GM12878 (cell line): ENCODE data around the gene SLAMF8. TPM values are rescaled to one million over a fixed set of nuclear protein-coding genes. Genes with fewer than 3 reads are reported as not detected.

ENCODE experiments used
- BRCA1 ChIP-seq: IDR thresholded peaks from 2 replicates; pipeline ENCODE4 v1.6.1; 2011; ENCODE audit warnings: low read depth, low read length, improper control_type of control experiment
- CREM ChIP-seq: IDR thresholded peaks from 2 replicates; pipeline ENCODE4 v1.6.1; 2014; ENCODE audit warnings: antibody characterized with exemption, low read depth
- HDAC2 ChIP-seq: fragments of 200-600 bp; sonication (generic); IDR thresholded peaks from 2 replicates; pipeline ENCODE4 v1.6.1; 2017
- IRF4 ChIP-seq: IDR thresholded peaks from 2 replicates; pipeline ENCODE4 v1.6.1; 2011; ENCODE audit warnings: low read depth, low read length
- MTA3 ChIP-seq: IDR thresholded peaks from 2 replicates; pipeline ENCODE4 v1.6.1; 2012; ENCODE audit warnings: low read length, inconsistent platforms, borderline replicate concordance
- MYC ChIP-seq: IDR thresholded peaks from 2 replicates; pipeline ENCODE4 v1.6.1; 2011; ENCODE audit warnings: mild to moderate bottlenecking, low read length, moderate library complexity, inconsistent platforms; ENCODE audit not compliant: insufficient read depth, insufficient replicate concordance, insufficient read length, severe bottlenecking
- RFX5 ChIP-seq: IDR thresholded peaks from 2 replicates; pipeline ENCODE4 v1.6.1; 2011; ENCODE audit warnings: low read depth, low read length, improper control_type of control experiment
- SIN3A ChIP-seq: IDR thresholded peaks from 2 replicates; pipeline ENCODE4 v1.6.1; 2012; ENCODE audit warnings: low read depth, low read length, improper control_type of control experiment
- SRF ChIP-seq, 2 experiments: IDR thresholded peaks; 2 replicates each; pipeline ENCODE4 v1.6.1; 2011; ENCODE audit warnings: low read depth in 2 of 2, low read length in 2 of 2, mild to moderate bottlenecking in 1 of 2, moderate library complexity in 1 of 2
- TARDBP ChIP-seq: IDR thresholded peaks from 2 replicates; pipeline ENCODE4 v1.6.1; 2016; ENCODE audit warnings: borderline replicate concordance
- ZNF622 ChIP-seq: fragments of 450-650 bp; IDR thresholded peaks from 2 replicates; pipeline ENCODE4 v1.6.1; 2017; ENCODE audit warnings: mild to moderate bottlenecking, inconsistent platforms
- polyA plus RNA-seq, 11 experiments: library from polyadenylated mRNA; depleted of rRNA in 4 of 11; unstranded in 6 of 11; stranded (reverse) in 5 of 11; fragments of >200 nt; fragmentation: Nextera tagmentation in 4 of 11; fragmentation: Illumina TruSeq in 1 of 11; extraction: Ambion mirVana in 4 of 11; extraction: Trizol in 1 of 11; gene quantifications; 1 replicate in 1 of 11; 2 replicates in 10 of 11; pipeline versions ENCODE4 v1.2.1 to v1.2.3, GENCODE V29; 2011 to 2016; ENCODE audit warnings: inconsistent platforms in 2 of 11, missing spikeins in 2 of 11, low read depth in 1 of 11
- total RNA-seq, 4 experiments: library from RNA; depleted of rRNA in 3 of 4; stranded (reverse); fragments of >200 nt in 3 of 4; fragmentation: Illumina TruSeq in 1 of 4; extraction: Trizol in 1 of 4; gene quantifications; 2 replicates each; pipeline versions ENCODE4 v1.2.1 to v1.2.3, GENCODE V29; 2013 to 2021
- TF ChIP-seq, protein P1 (sequence below): IDR thresholded peaks from 2 replicates; pipeline ENCODE4 v1.6.1; 2012; ENCODE audit warnings: mild to moderate bottlenecking, low read depth, low read length
- TF ChIP-seq, protein P2 (sequence below): IDR thresholded peaks from 2 replicates; pipeline ENCODE4 v1.6.1; 2011; ENCODE audit warnings: borderline replicate concordance, low read depth, mild to moderate bottlenecking, moderate library complexity, mixed read lengths, low read length; ENCODE audit not compliant: insufficient read depth; ENCODE audit errors: extremely low read length
- TF ChIP-seq, protein P3 (sequence below): IDR thresholded peaks from 2 replicates; pipeline ENCODE4 v1.6.1; 2011; ENCODE audit warnings: mild to moderate bottlenecking, low read depth, low read length, moderate library complexity; ENCODE audit not compliant: insufficient replicate concordance
- TF ChIP-seq, protein P4 (sequence below): IDR thresholded peaks from 2 replicates; pipeline ENCODE4 v1.6.1; 2011; ENCODE audit warnings: low read depth, mild to moderate bottlenecking, low read length, moderate library complexity, borderline replicate concordance; ENCODE audit errors: extremely low read depth
- TF ChIP-seq, protein P5 (sequence below): fragments of 450-650 bp; IDR thresholded peaks from 2 replicates; pipeline ENCODE4 v1.6.1; 2017; ENCODE audit warnings: borderline replicate concordance

The SLAMF8 gene
- total and polyA plus RNA-seq, 10 of the 15 experiments (the other 5 are each of a cell fraction or from before 2014, with no cell fraction given), result 0.04 to 0.69 (median 0.10) TPM; not detected in 3

DNA sequence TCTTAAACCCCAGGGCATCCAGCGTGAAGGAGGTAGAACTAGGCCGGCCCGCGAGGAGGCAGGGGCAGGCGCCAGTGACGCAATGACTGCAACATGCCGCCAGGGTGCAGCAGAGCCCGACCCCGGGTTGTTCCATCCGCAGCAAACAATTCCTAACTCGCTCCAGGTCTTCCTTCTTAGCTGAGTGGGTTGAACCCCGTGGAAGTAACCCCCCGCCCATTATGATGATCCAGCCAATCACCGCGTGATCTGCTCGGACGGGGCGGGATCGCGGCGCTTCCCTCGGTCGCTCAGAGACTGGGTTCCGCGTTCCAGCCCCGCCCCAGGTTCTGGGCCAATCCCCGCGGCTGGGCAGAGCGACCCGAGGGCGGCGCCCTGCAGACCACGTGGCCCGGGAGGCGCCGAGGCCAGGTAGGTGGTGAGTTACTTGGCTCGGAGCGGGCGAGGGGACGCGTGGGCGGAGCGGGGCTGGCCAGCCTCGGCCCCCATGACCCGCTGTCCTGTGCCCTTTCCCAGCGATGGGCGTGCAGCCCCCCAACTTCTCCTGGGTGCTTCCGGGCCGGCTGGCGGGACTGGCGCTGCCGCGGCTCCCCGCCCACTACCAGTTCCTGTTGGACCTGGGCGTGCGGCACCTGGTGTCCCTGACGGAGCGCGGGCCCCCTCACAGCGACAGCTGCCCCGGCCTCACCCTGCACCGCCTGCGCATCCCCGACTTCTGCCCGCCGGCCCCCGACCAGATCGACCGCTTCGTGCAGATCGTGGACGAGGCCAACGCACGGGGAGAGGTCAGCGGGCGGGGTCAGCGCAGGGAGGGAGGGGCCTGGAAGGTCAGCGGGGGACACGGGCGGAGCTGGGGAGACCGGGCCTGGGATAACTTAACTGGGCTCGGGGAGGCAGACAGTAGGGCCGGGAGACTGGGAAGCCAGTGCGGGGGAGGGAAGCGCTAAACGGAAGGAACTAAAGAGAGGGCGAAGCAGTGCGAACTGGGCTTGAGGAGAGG is 45.8 kb upstream of the SLAMF8 start, which contains the start of gene DUSP23 (continued):
- TF ChIP-seq, protein P1, sequence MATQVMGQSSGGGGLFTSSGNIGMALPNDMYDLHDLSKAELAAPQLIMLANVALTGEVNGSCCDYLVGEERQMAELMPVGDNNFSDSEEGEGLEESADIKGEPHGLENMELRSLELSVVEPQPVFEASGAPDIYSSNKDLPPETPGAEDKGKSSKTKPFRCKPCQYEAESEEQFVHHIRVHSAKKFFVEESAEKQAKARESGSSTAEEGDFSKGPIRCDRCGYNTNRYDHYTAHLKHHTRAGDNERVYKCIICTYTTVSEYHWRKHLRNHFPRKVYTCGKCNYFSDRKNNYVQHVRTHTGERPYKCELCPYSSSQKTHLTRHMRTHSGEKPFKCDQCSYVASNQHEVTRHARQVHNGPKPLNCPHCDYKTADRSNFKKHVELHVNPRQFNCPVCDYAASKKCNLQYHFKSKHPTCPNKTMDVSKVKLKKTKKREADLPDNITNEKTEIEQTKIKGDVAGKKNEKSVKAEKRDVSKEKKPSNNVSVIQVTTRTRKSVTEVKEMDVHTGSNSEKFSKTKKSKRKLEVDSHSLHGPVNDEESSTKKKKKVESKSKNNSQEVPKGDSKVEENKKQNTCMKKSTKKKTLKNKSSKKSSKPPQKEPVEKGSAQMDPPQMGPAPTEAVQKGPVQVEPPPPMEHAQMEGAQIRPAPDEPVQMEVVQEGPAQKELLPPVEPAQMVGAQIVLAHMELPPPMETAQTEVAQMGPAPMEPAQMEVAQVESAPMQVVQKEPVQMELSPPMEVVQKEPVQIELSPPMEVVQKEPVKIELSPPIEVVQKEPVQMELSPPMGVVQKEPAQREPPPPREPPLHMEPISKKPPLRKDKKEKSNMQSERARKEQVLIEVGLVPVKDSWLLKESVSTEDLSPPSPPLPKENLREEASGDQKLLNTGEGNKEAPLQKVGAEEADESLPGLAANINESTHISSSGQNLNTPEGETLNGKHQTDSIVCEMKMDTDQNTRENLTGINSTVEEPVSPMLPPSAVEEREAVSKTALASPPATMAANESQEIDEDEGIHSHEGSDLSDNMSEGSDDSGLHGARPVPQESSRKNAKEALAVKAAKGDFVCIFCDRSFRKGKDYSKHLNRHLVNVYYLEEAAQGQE, result no peak
- TF ChIP-seq CREM (peak; percentile 42; the same call in 1 of the 2 replicates), RFX5 (no peak), TARDBP (no peak), SIN3A (no peak), SRF (IDR thresholded peaks at IDR 0.05; ENCODE audit: low read depth in 2 of 2, low read length in 2 of 2) (no peak), HDAC2 (no peak), MYC (no peak), ZNF622 (no peak), IRF4 (no peak), MTA3 (no peak), BRCA1 (no peak)
- TF ChIP-seq, protein P2, sequence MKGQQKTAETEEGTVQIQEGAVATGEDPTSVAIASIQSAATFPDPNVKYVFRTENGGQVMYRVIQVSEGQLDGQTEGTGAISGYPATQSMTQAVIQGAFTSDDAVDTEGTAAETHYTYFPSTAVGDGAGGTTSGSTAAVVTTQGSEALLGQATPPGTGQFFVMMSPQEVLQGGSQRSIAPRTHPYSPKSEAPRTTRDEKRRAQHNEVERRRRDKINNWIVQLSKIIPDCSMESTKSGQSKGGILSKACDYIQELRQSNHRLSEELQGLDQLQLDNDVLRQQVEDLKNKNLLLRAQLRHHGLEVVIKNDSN, result peak; percentile 94
- TF ChIP-seq, protein P3, sequence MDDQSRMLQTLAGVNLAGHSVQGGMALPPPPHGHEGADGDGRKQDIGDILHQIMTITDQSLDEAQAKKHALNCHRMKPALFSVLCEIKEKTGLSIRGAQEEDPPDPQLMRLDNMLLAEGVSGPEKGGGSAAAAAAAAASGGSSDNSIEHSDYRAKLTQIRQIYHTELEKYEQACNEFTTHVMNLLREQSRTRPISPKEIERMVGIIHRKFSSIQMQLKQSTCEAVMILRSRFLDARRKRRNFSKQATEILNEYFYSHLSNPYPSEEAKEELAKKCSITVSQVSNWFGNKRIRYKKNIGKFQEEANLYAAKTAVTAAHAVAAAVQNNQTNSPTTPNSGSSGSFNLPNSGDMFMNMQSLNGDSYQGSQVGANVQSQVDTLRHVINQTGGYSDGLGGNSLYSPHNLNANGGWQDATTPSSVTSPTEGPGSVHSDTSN, result peak; percentile 62
- TF ChIP-seq, protein P4, sequence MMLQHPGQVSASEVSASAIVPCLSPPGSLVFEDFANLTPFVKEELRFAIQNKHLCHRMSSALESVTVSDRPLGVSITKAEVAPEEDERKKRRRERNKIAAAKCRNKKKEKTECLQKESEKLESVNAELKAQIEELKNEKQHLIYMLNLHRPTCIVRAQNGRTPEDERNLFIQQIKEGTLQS, result no peak
- TF ChIP-seq, protein P5, sequence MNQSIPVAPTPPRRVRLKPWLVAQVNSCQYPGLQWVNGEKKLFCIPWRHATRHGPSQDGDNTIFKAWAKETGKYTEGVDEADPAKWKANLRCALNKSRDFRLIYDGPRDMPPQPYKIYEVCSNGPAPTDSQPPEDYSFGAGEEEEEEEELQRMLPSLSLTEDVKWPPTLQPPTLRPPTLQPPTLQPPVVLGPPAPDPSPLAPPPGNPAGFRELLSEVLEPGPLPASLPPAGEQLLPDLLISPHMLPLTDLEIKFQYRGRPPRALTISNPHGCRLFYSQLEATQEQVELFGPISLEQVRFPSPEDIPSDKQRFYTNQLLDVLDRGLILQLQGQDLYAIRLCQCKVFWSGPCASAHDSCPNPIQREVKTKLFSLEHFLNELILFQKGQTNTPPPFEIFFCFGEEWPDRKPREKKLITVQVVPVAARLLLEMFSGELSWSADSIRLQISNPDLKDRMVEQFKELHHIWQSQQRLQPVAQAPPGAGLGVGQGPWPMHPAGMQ, result no peak
